Gastrocnemius medialis (tissue), 4 donors: ENCODE data around the gene MTCP1. TPM values are rescaled to one million over a fixed set of nuclear protein-coding genes. Genes with fewer than 3 reads are reported as not detected.
A peak's percentile ranks its signal among the peaks of the same experiment; 100 is the strongest.

ENCODE experiments used
- ATAC-seq, 2 donors: fragments of 150-250 bp; one replicate each; pipeline ENCODE4 v1.9.1; 2016
- DNase-seq, 2 donors: peaks; one replicate each; pipeline ENCODE4 v3.0.0-alpha.2; 2019
- H3K27ac ChIP-seq, 4 donors: fragments of 200-600 bp; sonication (generic); 1 replicate in 1 of 4; 2 replicates in 3 of 4; pipeline ENCODE4 v1.5.1; 2016 to 2018; ENCODE audit warnings: mild to moderate bottlenecking in 2 of 4, moderate library complexity in 1 of 4
- H3K27me3 ChIP-seq, 3 donors: fragments of 200-600 bp; sonication (generic) in 2 of 3; 1 replicate in 1 of 3; 2 replicates in 2 of 3; pipeline versions ENCODE4 v1.5.1 to v1.6.0; 2016 to 2019; ENCODE audit warnings: mild to moderate bottlenecking in 1 of 3, moderate library complexity in 1 of 3
- H3K36me3 ChIP-seq, 2 donors: fragments of 200-600 bp; sonication (generic) in 1 of 2; one replicate each; pipeline ENCODE4 v1.5.1; 2017 to 2018
- H3K4me1 ChIP-seq, 2 donors: fragments of 200-600 bp; sonication (generic) in 1 of 2; one replicate each; pipeline ENCODE4 v1.5.1; 2016 to 2017; ENCODE audit warnings: mild to moderate bottlenecking in 2 of 2
- H3K4me3 ChIP-seq, 4 donors: fragments of 200-600 bp; sonication (generic) in 3 of 4; 1 replicate in 1 of 4; 2 replicates in 3 of 4; pipeline ENCODE4 v1.5.1; 2016 to 2019; ENCODE audit warnings: mild to moderate bottlenecking in 2 of 4
- H3K9me3 ChIP-seq, 3 donors: fragments of 200-600 bp; sonication (generic) in 2 of 3; 1 replicate in 1 of 3; 2 replicates in 2 of 3; pipeline ENCODE4 v1.5.1; 2016 to 2019
- POLR2A ChIP-seq, 2 donors: fragments of 450-650 bp; IDR thresholded peaks; one replicate each; pipeline ENCODE4 v1.6.1; 2017; ENCODE audit warnings: antibody characterized with exemption in 2 of 2, mild to moderate bottlenecking in 2 of 2, moderate library complexity in 2 of 2
- in situ Hi-C, 4 donors: fragments of 200-750 bp; cut with MboI; loops; one replicate each; pipeline versions ENCODE4 v1.15.0 to v1.8.0; 2017; ENCODE audit warnings: low sequenced_read_pairs in 4 of 4
- intact Hi-C: fragments of 100-400 bp; cut with DNase I; formaldehyde crosslinking; loops from one replicate; pipeline ENCODE4 v1.15.1; 2023; ENCODE audit warnings: low total_unique reads
- total RNA-seq, 4 donors: library from RNA; depleted of rRNA; stranded (reverse); fragments of >200 nt; gene quantifications; one replicate each; pipeline versions ENCODE4 v1.1.0 to v1.2.3, GENCODE V29; 2016
- TF ChIP-seq, protein P1 (sequence below), 5 experiments: fragments of 450-650 bp in 3 of 5; fragments of 200-600 bp in 2 of 5; sonication (generic) in 2 of 5; IDR thresholded peaks in 4 of 5; conservative IDR thresholded peaks in 1 of 5; 1 replicate in 4 of 5; 2 replicates in 1 of 5; pipeline ENCODE4 v1.5.1; 2016 to 2019; ENCODE audit warnings: antibody characterized with exemption in 5 of 5, mild to moderate bottlenecking in 3 of 5, moderate library complexity in 3 of 5

Gene MTCP1
- total RNA-seq, 4 donors from 2014 or later = 0.31 to 2.2 (median 0.93) TPM; not detected in 1

DNA sequence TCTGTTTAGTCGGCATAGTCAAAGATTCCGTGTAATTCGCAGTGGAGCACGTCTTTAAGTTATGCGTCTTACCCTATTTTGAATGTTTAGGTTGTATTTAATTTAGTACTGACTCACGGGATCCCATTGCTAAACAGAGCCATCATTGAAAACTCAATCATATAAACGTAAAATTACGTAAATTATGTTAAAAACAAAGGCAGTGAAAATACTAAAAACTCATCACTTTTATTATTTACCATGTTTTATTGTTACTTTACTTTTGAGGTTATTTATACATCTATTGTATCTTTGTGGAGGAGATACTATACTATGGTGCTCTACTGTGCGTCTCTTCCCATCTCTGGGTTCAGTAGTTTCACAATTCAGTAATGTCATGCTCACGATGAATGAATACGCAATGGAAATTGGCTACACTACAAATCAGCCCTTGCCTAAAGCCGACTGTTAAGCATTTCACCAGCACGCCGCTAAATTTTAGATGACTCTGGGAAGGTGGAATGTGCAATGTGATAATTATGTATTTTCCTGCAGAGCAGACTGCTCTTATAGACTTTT, 43.3 kb downstream of the MTCP1 start:
- Histone ChIP-seq H3K4me1 (peaks cover 3 to 16% of the 10 kb centered on the region in 2 donors), H3K27ac (peak overlapping the region; percentile 88 to 98 (median 94)), H3K36me3 (no peaks in the 10 kb centered on the region), H3K4me3 (peak overlapping the region; percentile 61 to 72 (median 64)), H3K27me3 (no peaks in the 10 kb centered on the region), H3K9me3 (no peaks in the 10 kb centered on the region)
- intact Hi-C loops = loop anchor here (2.0 to 5.0 kb wide), 4 partner anchors 21 to 45 kb away; partner anchors contain the start of genes BRCC3, CMC4 and MTCP1
- peak; percentile 76 to 79 for TF ChIP-seq POLR2A (IDR thresholded peaks at IDR 0.05)
- TF ChIP-seq, protein P1, sequence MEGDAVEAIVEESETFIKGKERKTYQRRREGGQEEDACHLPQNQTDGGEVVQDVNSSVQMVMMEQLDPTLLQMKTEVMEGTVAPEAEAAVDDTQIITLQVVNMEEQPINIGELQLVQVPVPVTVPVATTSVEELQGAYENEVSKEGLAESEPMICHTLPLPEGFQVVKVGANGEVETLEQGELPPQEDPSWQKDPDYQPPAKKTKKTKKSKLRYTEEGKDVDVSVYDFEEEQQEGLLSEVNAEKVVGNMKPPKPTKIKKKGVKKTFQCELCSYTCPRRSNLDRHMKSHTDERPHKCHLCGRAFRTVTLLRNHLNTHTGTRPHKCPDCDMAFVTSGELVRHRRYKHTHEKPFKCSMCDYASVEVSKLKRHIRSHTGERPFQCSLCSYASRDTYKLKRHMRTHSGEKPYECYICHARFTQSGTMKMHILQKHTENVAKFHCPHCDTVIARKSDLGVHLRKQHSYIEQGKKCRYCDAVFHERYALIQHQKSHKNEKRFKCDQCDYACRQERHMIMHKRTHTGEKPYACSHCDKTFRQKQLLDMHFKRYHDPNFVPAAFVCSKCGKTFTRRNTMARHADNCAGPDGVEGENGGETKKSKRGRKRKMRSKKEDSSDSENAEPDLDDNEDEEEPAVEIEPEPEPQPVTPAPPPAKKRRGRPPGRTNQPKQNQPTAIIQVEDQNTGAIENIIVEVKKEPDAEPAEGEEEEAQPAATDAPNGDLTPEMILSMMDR (IDR thresholded peaks at IDR 0.05 in 4 of 5, conservative IDR thresholded peaks at IDR 0.05 in 1 of 5) = no peak
- in situ Hi-C loops = no loop called here
- peak; percentile 15 to 36 for DNase-seq
- peak; percentile 79 to 80 for ATAC-seq

DNA sequence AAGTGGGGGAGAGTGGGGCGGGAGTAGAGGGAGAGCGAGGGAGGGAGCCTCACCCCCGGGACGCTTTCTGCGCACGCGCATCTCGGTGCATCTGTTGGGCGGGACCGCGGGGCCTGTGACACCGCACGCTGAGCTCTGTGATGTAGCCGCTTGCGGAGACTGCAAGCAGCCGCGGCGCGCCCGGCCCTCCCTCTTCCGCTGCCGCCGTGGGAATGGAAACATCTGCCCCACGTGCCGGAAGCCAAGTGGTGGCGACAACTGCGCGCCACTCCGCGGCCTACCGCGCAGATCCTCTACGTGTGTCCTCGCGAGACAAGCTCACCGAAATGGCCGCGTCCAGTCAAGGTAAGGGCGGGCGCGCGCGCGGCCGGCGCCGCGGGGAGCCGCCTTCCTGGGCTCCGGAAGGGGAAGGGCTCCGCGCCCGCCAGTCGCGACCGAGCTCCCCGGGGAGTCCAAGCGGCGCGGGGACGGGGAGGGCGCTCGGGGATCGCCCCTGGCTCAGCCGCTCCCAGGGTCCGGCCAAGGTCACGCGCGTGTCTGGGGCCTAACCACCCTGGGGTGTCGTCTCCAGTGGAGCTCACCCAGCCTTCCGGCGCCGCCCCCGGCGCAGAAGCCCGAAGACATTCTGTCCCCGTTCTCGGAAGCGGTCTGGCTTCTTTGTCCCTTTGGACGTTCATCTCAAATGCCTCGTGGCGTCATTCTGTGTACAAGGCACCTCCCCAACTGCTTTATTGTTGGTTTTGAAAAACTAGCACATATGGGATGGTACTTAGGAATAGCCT, 44.0 kb downstream of the MTCP1 start, which contains the start of gene FUNDC2:
FUNDC2 (plus strand) TSS at position 118 of the 782 bp plus-strand sequence; CDS start at position 213, 95 bp downstream.
- DNase-seq (peak; percentile 89 to 95), ATAC-seq (peak; percentile 80 to 83)
- H3K36me3 ChIP-seq = no peaks in the 10 kb centered on the region
- intact Hi-C loops (loop anchor here (2.0 to 5.0 kb wide), 4 partner anchors 22 to 45 kb away; partner anchors contain the start of genes BRCC3, CMC4 and MTCP1), in situ Hi-C loops (no loop called here)
- H3K4me1 ChIP-seq = peaks cover 3 to 16% of the 10 kb centered on the region in 2 donors
- TF ChIP-seq, protein P1 (IDR thresholded peaks at IDR 0.05 in 4 of 5, conservative IDR thresholded peaks at IDR 0.05 in 1 of 5) = no peak
- TF ChIP-seq POLR2A (IDR thresholded peaks at IDR 0.05) = peak; percentile 74
- no peaks in the 10 kb centered on the region for H3K9me3 ChIP-seq
- peak within 1 kb of the TSS; percentile 61 to 72 (median 64) for H3K4me3 ChIP-seq
- H3K27ac ChIP-seq = peak within 1 kb of the TSS; percentile 88 to 98 (median 94)
- no peaks in the 10 kb centered on the region for H3K27me3 ChIP-seq

DNA sequence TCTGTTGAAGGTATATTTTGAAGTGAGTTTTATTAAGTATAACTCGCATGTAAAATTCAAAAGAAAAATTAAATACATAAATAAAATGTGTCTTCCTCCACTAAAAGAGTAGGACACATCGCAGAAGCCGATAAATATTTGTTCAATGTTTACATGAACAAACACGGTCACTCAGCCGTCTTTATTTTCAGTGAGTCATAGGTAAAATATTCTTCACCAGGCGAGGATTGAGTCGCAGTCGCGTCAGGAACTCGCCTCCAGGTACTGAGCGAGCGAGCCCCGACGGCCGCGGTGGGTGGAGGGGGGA, 44.6 kb downstream of the MTCP1 start:
- intact Hi-C loops (loop anchor here (2.0 to 5.0 kb wide), 4 partner anchors 22 to 46 kb away; partner anchors contain the start of genes BRCC3, CMC4 and MTCP1), in situ Hi-C loops (no loop called here)

DNA sequence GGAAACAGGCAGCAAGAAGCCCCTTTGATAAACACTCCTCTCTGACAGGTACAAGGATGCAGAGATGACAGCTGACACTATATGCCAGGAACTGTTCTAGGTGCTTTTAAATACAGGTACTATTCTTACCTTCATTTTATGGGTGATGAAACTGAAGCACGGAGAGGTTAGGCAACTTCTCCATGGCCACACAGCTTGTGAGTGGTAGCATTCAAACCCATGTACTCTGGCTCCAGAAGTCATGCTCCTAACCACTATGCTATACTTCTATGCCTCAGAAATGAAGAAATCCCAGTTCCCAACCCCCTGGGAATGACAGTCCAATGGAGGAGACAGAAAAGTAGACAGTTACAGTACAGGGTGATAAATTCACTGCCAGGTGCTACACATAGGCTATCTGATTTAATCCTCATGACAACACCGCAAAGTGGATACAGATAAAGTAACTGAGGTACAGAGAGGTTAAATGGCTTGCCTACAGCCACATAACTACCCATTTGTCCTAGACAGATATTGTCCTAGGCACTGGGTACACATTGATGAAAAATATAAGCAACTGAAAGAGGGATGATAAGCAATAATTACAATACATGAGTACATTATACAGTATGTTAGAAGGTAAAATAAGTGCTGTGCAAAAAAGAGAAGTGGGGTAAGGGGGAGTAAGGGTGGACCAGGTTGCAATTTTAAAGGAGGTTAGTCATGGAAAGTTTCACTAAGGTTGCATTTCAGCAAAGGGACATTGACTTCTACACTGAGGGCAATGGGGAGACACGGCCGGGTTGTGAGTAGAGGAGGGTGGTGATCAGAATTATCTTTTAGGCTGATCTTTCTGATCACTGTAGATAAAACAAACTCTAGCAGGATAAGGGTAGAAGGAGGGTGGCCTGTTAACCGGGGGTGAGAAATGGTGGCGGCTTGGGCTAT, 46.8 kb downstream of the MTCP1 start:
- DNase-seq (no peak), ATAC-seq (no peak)
- TF ChIP-seq, protein P1 (IDR thresholded peaks at IDR 0.05 in 4 of 5, conservative IDR thresholded peaks at IDR 0.05 in 1 of 5) = no peak
- no peak for TF ChIP-seq POLR2A (IDR thresholded peaks at IDR 0.05)
- peak overlapping the region in 1 of 4 donors; percentile 50 for H3K27ac ChIP-seq
- H3K4me3 ChIP-seq = no peak overlapping the region
- H3K9me3 ChIP-seq = no peaks in the 10 kb centered on the region
- H3K4me1 ChIP-seq = peaks cover 0 to 11% of the 10 kb centered on the region in 2 donors
- H3K27me3 ChIP-seq = no peaks in the 10 kb centered on the region
- in situ Hi-C loops (no loop called here), intact Hi-C loops (no loop called here)
- H3K36me3 ChIP-seq = no peaks in the 10 kb centered on the region

More for the DNA sequence above, 44.6 kb downstream of the MTCP1 start:
- H3K4me1 ChIP-seq = peaks cover 3 to 16% of the 10 kb centered on the region in 2 donors
- H3K27ac ChIP-seq = peak overlapping the region; percentile 88 to 98 (median 94)
- no peaks in the 10 kb centered on the region for H3K27me3 ChIP-seq
- ATAC-seq = no peak
- H3K4me3 ChIP-seq = peak overlapping the region; percentile 59 to 65 (median 62)
- DNase-seq = no peak
- TF ChIP-seq, protein P1 (IDR thresholded peaks at IDR 0.05 in 4 of 5, conservative IDR thresholded peaks at IDR 0.05 in 1 of 5) = no peak
- no peak for TF ChIP-seq POLR2A (IDR thresholded peaks at IDR 0.05)
- H3K9me3 ChIP-seq = no peaks in the 10 kb centered on the region
- H3K36me3 ChIP-seq = no peaks in the 10 kb centered on the region
